AG04450 (cell line): Measurements from ENCODE around the gene RPGRIP1. TPM values are rescaled to one million over a fixed set of nuclear protein-coding genes. Genes with fewer than 3 reads are reported as not detected.

Experiments used
- CTCF ChIA-PET: fragments of 300-600, 350-600 bp; formaldehyde crosslinking; extraction: SDS; loops from one replicate; lab custom pipeline; 2022; ENCODE audit warnings: antibody characterized with exemption, inconsistent platforms; lab: Charles Lee
- POLR2A ChIA-PET: fragments of 350-600 bp; formaldehyde crosslinking; extraction: SDS; loops from one replicate; lab custom pipeline; 2021; ENCODE audit warnings: antibody characterized with exemption, inconsistent platforms; lab: Yijun Ruan, JAX
- DNase-seq: peaks from one replicate; pipeline ENCODE4 v3.0.0-alpha.2; 2011; ENCODE audit warnings: low read depth, low spot score
- H3K27ac ChIP-seq: one replicate; pipeline ENCODE4 v1.5.1; 2012; ENCODE audit warnings: low read depth, low read length, control low read depth
- H3K27me3 ChIP-seq: one replicate; pipeline ENCODE4 v1.6.0; 2012; ENCODE audit warnings: low read length; ENCODE audit not compliant: control insufficient read depth, insufficient read depth
- H3K4me3 ChIP-seq: 2 replicates; pipeline ENCODE4 v1.5.1; 2011; ENCODE audit warnings: mild to moderate bottlenecking, low read depth, low read length, control low read depth
- H3K9me3 ChIP-seq: 2 replicates; pipeline ENCODE4 v1.5.1; 2012; ENCODE audit warnings: low read length; ENCODE audit not compliant: control insufficient read depth, insufficient read depth
- polyA plus RNA-seq: library from polyadenylated mRNA; depleted of rRNA; stranded (reverse); fragments of >200 nt; gene quantifications from 2 replicates; pipeline ENCODE4 v1.2.3, GENCODE V29; 2011
- TF ChIP-seq, protein P1 (sequence below): IDR thresholded peaks from 2 replicates; pipeline ENCODE4 v1.5.1; 2011; ENCODE audit warnings: low read depth, low read length, control low read depth, inconsistent platforms

RPGRIP1 gene
- polyA plus RNA-seq, 1 experiment: not detected

DNA sequence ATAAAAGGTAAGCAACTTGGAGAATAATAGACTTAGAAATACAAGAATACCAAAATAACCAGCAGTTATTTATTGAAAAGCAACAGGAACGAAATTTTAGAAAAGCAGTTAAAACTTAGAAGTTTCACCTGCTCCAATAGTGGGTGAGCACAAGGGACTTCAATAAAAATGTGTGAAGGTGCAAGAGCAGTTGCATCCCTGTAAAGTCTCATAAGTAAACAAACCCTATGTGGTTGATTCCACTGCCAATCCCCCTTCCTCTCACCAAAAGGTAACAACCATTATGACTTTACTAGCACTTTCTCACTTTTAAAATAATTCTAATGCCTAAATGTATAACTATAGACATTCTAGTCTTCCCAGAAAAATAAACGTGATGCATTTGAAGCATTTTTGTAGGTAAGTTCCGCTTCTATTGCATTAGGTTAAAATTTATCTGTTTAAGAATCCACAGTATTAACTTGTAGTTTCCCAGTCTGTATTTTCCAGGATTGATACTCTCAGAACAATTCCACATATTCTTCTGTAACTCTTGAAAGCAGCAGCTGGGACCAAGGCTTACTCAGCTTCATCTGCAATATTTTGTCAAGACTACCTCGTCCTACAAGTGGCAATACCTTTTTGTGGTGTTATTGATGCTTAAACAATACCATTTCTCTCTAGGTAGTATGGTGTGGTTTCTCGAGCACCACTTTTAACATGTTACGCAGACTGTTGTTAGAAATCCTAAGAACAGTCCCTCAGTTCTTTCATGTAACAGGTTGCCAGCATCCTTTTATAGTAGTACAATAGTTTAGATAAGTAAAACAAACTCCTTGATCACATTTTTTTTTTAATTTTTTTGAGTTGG, 42.7 kb upstream of the RPGRIP1 start:
- Histone ChIP-seq H3K4me3 (no peak overlapping the region), H3K27ac (no peak overlapping the region), H3K9me3 (no peaks in the 10 kb centered on the region), H3K27me3 (no peaks in the 10 kb centered on the region)
- TF ChIP-seq, protein P1, sequence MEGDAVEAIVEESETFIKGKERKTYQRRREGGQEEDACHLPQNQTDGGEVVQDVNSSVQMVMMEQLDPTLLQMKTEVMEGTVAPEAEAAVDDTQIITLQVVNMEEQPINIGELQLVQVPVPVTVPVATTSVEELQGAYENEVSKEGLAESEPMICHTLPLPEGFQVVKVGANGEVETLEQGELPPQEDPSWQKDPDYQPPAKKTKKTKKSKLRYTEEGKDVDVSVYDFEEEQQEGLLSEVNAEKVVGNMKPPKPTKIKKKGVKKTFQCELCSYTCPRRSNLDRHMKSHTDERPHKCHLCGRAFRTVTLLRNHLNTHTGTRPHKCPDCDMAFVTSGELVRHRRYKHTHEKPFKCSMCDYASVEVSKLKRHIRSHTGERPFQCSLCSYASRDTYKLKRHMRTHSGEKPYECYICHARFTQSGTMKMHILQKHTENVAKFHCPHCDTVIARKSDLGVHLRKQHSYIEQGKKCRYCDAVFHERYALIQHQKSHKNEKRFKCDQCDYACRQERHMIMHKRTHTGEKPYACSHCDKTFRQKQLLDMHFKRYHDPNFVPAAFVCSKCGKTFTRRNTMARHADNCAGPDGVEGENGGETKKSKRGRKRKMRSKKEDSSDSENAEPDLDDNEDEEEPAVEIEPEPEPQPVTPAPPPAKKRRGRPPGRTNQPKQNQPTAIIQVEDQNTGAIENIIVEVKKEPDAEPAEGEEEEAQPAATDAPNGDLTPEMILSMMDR: no peak
- ChIA-PET POLR2A (no interaction called here), CTCF (no interaction called here)
- DNase-seq: no peak

DNA sequence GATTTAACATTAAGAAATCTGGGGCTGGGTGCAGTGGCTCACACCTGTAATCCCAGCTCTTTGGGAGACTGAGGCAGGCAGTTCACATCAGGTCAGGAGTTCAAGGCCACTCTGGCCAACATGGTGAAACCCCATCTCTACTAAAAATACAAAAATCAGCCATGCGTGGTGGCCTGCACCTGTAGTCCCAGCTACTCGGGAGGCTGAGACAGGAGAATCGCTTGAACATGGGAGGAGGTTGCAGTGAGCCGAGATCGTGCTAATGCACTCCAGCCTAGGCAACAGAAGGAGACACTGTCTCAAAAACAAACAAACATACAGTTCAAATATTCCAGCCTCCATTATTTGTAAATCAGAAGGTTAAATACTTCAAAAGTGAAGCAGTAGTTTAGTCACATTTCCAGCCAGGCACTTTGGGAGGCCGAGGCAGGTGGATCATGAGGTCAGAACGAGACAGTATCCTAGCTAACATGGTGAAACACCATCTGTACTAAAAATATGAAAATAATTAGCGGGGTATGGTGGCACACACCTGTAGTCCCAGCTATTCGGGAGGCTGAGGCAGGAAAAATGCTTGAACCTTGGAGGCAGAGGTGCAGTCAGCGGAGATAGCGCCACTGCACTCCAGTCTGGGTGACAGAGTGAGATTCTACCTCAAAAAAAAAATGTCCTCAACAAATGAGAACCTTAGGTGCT, 40.9 kb upstream of the RPGRIP1 start:
- Histone ChIP-seq H3K4me3 (no peak overlapping the region), H3K9me3 (no peaks in the 10 kb centered on the region), H3K27me3 (no peaks in the 10 kb centered on the region), H3K27ac (no peak overlapping the region)
- DNase-seq: no peak
- CTCF ChIA-PET: interaction anchor here (3.0 kb wide), 1 partner anchor 16 kb away, joined by 18 read pairs; no protein-coding TSS in a partner anchor
- POLR2A ChIA-PET: interaction anchor here (0.6 kb wide), 1 partner anchor 17 kb away, joined by 6 read pairs; no protein-coding TSS in a partner anchor
- TF ChIP-seq, protein P1: no peak

DNA sequence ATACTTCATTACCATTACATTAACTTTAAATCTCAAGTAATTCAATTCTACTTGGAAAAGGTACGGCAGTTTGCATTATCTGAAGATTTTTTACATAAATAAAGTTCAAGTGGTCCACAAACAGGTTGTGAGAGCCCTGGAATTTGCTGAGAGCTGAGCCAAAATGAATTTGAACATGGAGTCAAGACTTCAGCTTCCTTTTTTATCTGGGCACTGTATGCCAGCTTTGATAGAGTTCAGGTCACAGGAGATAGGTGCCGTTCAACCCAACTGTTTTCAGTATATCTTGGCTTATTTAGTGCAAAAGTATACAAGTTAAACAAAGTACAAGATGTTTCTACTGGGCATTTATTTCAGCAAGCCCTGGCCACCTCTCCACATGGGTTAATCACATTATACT, 39.5 kb upstream of the RPGRIP1 start:
- H3K27ac ChIP-seq: no peak overlapping the region
- no peaks in the 10 kb centered on the region for H3K9me3 ChIP-seq
- H3K27me3 ChIP-seq: no peaks in the 10 kb centered on the region
- CTCF ChIA-PET: interaction anchor here (0.6 to 3.0 kb wide), 6 partner anchors 8 to 96 kb away, joined by 3 to 18 read pairs (median 3); no protein-coding TSS in a partner anchor
- TF ChIP-seq, protein P1: no peak
- POLR2A ChIA-PET: no interaction called here
- no peak for DNase-seq
- no peak overlapping the region for H3K4me3 ChIP-seq

DNA sequence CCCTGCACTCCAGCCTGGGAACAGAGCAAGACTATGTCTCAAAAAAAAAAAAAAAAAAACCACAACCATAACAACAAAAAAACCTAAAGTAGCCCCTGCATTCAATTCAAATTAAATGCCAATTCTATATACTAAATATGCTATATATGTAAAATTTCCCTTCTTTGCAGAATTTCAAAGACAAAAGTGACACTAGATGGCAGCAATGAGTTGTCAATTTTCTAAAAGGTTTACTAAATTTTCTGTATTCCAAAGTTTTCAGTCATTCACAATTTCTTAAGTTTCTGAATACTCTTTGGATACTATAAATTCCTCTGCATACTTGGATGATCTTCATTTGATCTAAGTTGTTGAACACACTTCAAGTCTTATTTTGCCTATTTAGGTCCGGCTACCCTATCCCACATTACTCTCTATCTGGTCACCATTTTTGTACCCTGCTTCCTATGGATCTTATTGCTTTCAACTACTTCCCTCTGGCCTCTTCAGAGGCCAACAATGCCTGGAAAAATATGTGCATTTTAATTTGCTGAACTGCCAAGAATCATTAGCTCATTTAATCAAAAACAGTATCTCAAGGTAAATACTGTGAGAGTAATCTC, 38.6 kb upstream of the RPGRIP1 start:
- ChIA-PET CTCF (interaction anchor here (0.6 to 3.0 kb wide), 5 partner anchors 9 to 21 kb away, joined by 3 to 18 read pairs (median 6); no protein-coding TSS in a partner anchor), POLR2A (interaction anchor here (1.6 kb wide), 1 partner anchor 10 kb away, joined by 5 read pairs; no protein-coding TSS in a partner anchor)
- peak; percentile 11 for DNase-seq
- no peak overlapping the region for H3K27ac ChIP-seq
- no peaks in the 10 kb centered on the region for H3K27me3 ChIP-seq
- H3K4me3 ChIP-seq: no peak overlapping the region
- no peaks in the 10 kb centered on the region for H3K9me3 ChIP-seq
- TF ChIP-seq, protein P1: peak; percentile 44
